Measurements from ENCODE around the gene GPR78.

The GPR78 gene

GRCh38 chr4:8602686-8603430 lies 22.7 kb downstream of the GPR78 start:
- POLR2A ChIA-PET = no interaction called here
- CTCF ChIA-PET = no interaction called here
- DNase-seq (ENCODE audit: extremely low spot score) = no peak
- TF ChIP-seq NFRKB (IDR thresholded peaks at IDR 0.05) (no peak), FOXK2 (IDR thresholded peaks at IDR 0.05) (no peak), FOXA1 (IDR thresholded peaks at IDR 0.05) (no peak), SP1 (IDR thresholded peaks at IDR 0.05) (no peak), ELF4 (IDR thresholded peaks at IDR 0.05) (no peak), FOXM1 (IDR thresholded peaks at IDR 0.05; ENCODE audit: borderline replicate concordance) (no peak), LEF1 (IDR thresholded peaks at IDR 0.05; ENCODE audit: borderline replicate concordance) (no peak), BHLHE40 (IDR thresholded peaks at IDR 0.05; ENCODE audit: borderline replicate concordance) (no peak), ARNT (IDR thresholded peaks at IDR 0.05) (no peak)

- TF ChIP-seq TARDBP (IDR thresholded peaks at IDR 0.05) (no peak), L3MBTL2 (conservative IDR thresholded peaks at IDR 0.05) (peak; percentile 91)
- no peak for DNase-seq (ENCODE audit: extremely low spot score)
- POLR2A ChIA-PET = no interaction called here
- CTCF ChIA-PET = no interaction called here
Observed at GRCh38 chr4:8603931-8604330, 23.7 kb downstream of the GPR78 start.

GRCh38 chr4:8605289-8605688 lies 25.1 kb downstream of the GPR78 start:
- TF ChIP-seq TARDBP (IDR thresholded peaks at IDR 0.05) (peak; percentile 93), LEF1 (IDR thresholded peaks at IDR 0.05; ENCODE audit: borderline replicate concordance) (no peak)
- TF ChIP-seq, protein P1, sequence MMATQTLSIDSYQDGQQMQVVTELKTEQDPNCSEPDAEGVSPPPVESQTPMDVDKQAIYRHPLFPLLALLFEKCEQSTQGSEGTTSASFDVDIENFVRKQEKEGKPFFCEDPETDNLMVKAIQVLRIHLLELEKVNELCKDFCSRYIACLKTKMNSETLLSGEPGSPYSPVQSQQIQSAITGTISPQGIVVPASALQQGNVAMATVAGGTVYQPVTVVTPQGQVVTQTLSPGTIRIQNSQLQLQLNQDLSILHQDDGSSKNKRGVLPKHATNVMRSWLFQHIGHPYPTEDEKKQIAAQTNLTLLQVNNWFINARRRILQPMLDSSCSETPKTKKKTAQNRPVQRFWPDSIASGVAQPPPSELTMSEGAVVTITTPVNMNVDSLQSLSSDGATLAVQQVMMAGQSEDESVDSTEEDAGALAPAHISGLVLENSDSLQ (IDR thresholded peaks at IDR 0.05) = peak; percentile 54; the same call in 1 of the 2 replicates
- CTCF ChIA-PET = no interaction called here
- no peak for DNase-seq (ENCODE audit: extremely low spot score)
- POLR2A ChIA-PET = no interaction called here

- CTCF ChIA-PET = interaction anchor here (0.6 kb wide), 1 partner anchor 50 kb away, joined by 4 read pairs; no protein-coding TSS in a partner anchor
- no peak for TF ChIP-seq ARNT (IDR thresholded peaks at IDR 0.05)
- TF ChIP-seq L3MBTL2 (conservative IDR thresholded peaks at IDR 0.05) = no peak
- no peak for TF ChIP-seq ZNF384 (IDR thresholded peaks at IDR 0.05)
- TF ChIP-seq HDGF (IDR thresholded peaks at IDR 0.05; ENCODE audit: borderline replicate concordance) = no peak
- TF ChIP-seq CTBP1 (IDR thresholded peaks at IDR 0.05; ENCODE audit: borderline replicate concordance) = no peak
- TF ChIP-seq ELF4 (IDR thresholded peaks at IDR 0.05) = no peak
- no peak for TF ChIP-seq BHLHE40 (IDR thresholded peaks at IDR 0.05; ENCODE audit: borderline replicate concordance)
- TF ChIP-seq FOXA1 (IDR thresholded peaks at IDR 0.05) = no peak
- TF ChIP-seq SP1 (IDR thresholded peaks at IDR 0.05) = no peak
- TF ChIP-seq FOXK2 (IDR thresholded peaks at IDR 0.05) = no peak
- TF ChIP-seq, protein P1 (IDR thresholded peaks at IDR 0.05) = no peak
- DNase-seq (ENCODE audit: extremely low spot score) = no peak
- POLR2A ChIA-PET = no interaction called here
Observed at GRCh38 chr4:8606476-8606875, 26.3 kb downstream of the GPR78 start.

DNA sequence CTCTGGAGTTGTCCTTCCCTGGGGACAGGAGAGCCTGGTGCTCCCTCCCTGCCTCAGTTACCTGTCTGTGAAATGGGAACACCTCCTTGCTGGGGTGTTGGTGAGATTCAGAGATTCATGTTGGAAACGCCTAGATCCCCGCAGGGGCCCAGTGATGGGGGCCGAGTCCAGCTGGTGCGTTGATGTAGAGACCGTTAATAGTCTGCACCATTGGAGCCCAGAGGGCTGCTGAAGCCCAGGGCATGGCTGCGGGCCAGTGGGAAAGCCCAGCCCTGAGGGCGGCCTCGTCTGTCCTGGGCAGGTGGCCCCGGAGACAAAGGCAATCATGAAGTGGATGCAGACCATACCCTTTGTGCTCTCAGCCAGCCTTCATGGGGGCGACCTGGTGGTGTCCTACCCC lies 26.8 kb downstream of the GPR78 start:
- ChIA-PET CTCF (interaction anchor here (0.6 to 1.0 kb wide), 7 partner anchors 10 to 313 kb away, joined by 3 to 6 read pairs (median 4); no protein-coding TSS in a partner anchor), POLR2A (interaction anchor here (1.2 kb wide), 1 partner anchor 10 kb away, joined by 3 read pairs; no protein-coding TSS in a partner anchor)
- no peak for TF ChIP-seq ZNF384 (IDR thresholded peaks at IDR 0.05)
- TF ChIP-seq, protein P1 (IDR thresholded peaks at IDR 0.05) = no peak
- TF ChIP-seq FOXK2 (IDR thresholded peaks at IDR 0.05) = no peak
- no peak for TF ChIP-seq SUZ12 (IDR thresholded peaks at IDR 0.05)
- no peak for TF ChIP-seq SP1 (IDR thresholded peaks at IDR 0.05)
- no peak for TF ChIP-seq HDGF (IDR thresholded peaks at IDR 0.05; ENCODE audit: borderline replicate concordance)
- TF ChIP-seq CTBP1 (IDR thresholded peaks at IDR 0.05; ENCODE audit: borderline replicate concordance) = no peak
- no peak for TF ChIP-seq FOXA1 (IDR thresholded peaks at IDR 0.05)
- TF ChIP-seq L3MBTL2 (conservative IDR thresholded peaks at IDR 0.05) = no peak
- TF ChIP-seq BHLHE40 (IDR thresholded peaks at IDR 0.05; ENCODE audit: borderline replicate concordance) = no peak
- TF ChIP-seq FOXM1 (IDR thresholded peaks at IDR 0.05; ENCODE audit: borderline replicate concordance) = no peak
- no peak for TF ChIP-seq ARNT (IDR thresholded peaks at IDR 0.05)
- DNase-seq (ENCODE audit: extremely low spot score) = no peak

- no peak for TF ChIP-seq LEF1 (IDR thresholded peaks at IDR 0.05; ENCODE audit: borderline replicate concordance)
- TF ChIP-seq ARNT (IDR thresholded peaks at IDR 0.05) = no peak
- TF ChIP-seq, protein P1 (IDR thresholded peaks at IDR 0.05) = no peak
- TF ChIP-seq BHLHE40 (IDR thresholded peaks at IDR 0.05; ENCODE audit: borderline replicate concordance) = no peak
- no peak for TF ChIP-seq CTBP1 (IDR thresholded peaks at IDR 0.05; ENCODE audit: borderline replicate concordance)
- TF ChIP-seq FOXA1 (IDR thresholded peaks at IDR 0.05) = no peak
- no peak for TF ChIP-seq NFRKB (IDR thresholded peaks at IDR 0.05)
- ChIA-PET POLR2A (interaction anchor here (1.2 kb wide), 1 partner anchor 11 kb away, joined by 3 read pairs; no protein-coding TSS in a partner anchor), CTCF (interaction anchor here (0.6 to 1.0 kb wide), 7 partner anchors 11 to 312 kb away, joined by 3 to 6 read pairs (median 4); no protein-coding TSS in a partner anchor)
- peak; percentile 85 for DNase-seq (ENCODE audit: extremely low spot score)
Observed at GRCh38 chr4:8607603-8608481, 27.6 kb downstream of the GPR78 start.
